WERI-Rb-1 (cell line): ENCODE measurements around the gene SIDT2.
"Not testable (repeated sequence)": the region's sequence is repeated elsewhere in the genome, so short reads cannot be mapped to it uniquely, and the experiment has no call there.

Source experiments
- DNase-seq: peaks from one replicate; pipeline ENCODE4 v3.0.0-alpha.2; 2020
- H3K27ac ChIP-seq: fragments of 250-450 bp; sonication (Bioruptor Pico); 2 replicates; pipeline ENCODE4 v1.5.1; 2020; ENCODE audit warnings: mild to moderate bottlenecking, moderate library complexity
- H3K27me3 ChIP-seq: fragments of 250-450 bp; sonication (Bioruptor Pico); 2 replicates; pipeline ENCODE4 v1.5.1; 2021; ENCODE audit warnings: mild to moderate bottlenecking, low read depth, moderate library complexity; ENCODE audit not compliant: insufficient read depth, severe bottlenecking
- H3K36me3 ChIP-seq: fragments of 250-450 bp; sonication (Bioruptor Pico); 2 replicates; pipeline ENCODE4 v1.5.1; 2020; ENCODE audit warnings: mild to moderate bottlenecking, moderate library complexity
- H3K4me3 ChIP-seq: 2 replicates; pipeline ENCODE4 v1.5.1; 2011; ENCODE audit warnings: low read depth, mild to moderate bottlenecking, control low read depth, low read length
- H3K9me3 ChIP-seq: fragments of 250-450 bp; sonication (Bioruptor Pico); 2 replicates; pipeline ENCODE4 v1.5.1; 2021; ENCODE audit warnings: mild to moderate bottlenecking, moderate library complexity; ENCODE audit not compliant: severe bottlenecking
- TF ChIP-seq, protein P1 (sequence below): IDR thresholded peaks from 2 replicates; pipeline ENCODE4 v1.5.1; 2011; ENCODE audit warnings: low read depth, mild to moderate bottlenecking, control low read depth, inconsistent platforms, low read length

The SIDT2 gene

DNA sequence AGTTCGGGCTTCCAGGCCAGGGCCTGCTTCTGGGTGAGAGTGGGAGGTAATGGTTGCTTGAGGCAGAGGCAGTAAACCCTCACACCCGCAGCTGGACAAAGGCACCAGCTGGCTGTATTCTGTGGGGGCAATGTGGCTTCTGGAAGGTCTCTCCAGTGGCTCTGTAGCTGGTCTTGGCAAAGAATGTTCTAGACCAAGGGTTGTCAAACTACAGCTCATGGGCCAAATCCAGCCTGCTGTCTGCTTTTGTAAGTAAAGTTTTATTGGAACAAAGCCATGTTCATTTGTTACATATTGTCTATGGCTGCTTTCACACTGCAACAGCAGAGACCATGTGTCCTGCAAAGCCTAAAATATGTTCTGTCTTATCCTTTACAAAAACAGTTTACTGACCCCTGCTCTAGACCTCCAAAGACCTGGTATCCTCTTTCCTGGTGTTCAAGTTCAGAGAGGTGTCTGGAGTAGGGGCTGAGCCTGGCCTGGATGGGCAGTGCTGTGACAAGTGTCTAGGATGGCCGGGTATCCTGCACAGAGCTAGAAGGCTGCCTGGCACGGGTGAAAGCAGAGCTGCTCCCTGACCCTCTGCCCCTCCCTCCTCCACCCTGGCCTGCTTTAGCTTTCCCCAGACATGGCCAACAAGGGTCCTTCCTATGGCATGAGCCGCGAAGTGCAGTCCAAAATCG lies 24.0 kb downstream of the SIDT2 start:
- no peak overlapping the region for H3K27ac ChIP-seq
- no peaks in the 10 kb centered on the region for H3K27me3 ChIP-seq
- TF ChIP-seq, protein P1, sequence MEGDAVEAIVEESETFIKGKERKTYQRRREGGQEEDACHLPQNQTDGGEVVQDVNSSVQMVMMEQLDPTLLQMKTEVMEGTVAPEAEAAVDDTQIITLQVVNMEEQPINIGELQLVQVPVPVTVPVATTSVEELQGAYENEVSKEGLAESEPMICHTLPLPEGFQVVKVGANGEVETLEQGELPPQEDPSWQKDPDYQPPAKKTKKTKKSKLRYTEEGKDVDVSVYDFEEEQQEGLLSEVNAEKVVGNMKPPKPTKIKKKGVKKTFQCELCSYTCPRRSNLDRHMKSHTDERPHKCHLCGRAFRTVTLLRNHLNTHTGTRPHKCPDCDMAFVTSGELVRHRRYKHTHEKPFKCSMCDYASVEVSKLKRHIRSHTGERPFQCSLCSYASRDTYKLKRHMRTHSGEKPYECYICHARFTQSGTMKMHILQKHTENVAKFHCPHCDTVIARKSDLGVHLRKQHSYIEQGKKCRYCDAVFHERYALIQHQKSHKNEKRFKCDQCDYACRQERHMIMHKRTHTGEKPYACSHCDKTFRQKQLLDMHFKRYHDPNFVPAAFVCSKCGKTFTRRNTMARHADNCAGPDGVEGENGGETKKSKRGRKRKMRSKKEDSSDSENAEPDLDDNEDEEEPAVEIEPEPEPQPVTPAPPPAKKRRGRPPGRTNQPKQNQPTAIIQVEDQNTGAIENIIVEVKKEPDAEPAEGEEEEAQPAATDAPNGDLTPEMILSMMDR = no peak
- H3K36me3 ChIP-seq = peaks cover 9% of the 10 kb centered on the region
- no peaks in the 10 kb centered on the region for H3K9me3 ChIP-seq
- no peak for DNase-seq
- no peak overlapping the region for H3K4me3 ChIP-seq

DNA sequence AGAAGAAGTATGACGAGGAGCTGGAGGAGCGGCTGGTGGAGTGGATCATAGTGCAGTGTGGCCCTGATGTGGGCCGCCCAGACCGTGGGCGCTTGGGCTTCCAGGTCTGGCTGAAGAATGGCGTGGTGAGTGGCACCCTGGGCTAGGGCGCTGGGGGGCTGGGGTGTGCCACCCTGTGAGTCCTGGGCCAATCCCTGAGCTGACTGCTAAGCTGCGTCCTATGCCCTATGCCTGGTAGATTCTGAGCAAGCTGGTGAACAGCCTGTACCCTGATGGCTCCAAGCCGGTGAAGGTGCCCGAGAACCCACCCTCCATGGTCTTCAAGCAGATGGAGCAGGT lies 24.5 kb downstream of the SIDT2 start:
- TF ChIP-seq, protein P1 = no peak
- H3K9me3 ChIP-seq = no peaks in the 10 kb centered on the region
- no peak overlapping the region for H3K27ac ChIP-seq
- H3K4me3 ChIP-seq = no peak overlapping the region
- H3K27me3 ChIP-seq = no peaks in the 10 kb centered on the region
- no peak for DNase-seq
- peaks cover 9% of the 10 kb centered on the region for H3K36me3 ChIP-seq

DNA sequence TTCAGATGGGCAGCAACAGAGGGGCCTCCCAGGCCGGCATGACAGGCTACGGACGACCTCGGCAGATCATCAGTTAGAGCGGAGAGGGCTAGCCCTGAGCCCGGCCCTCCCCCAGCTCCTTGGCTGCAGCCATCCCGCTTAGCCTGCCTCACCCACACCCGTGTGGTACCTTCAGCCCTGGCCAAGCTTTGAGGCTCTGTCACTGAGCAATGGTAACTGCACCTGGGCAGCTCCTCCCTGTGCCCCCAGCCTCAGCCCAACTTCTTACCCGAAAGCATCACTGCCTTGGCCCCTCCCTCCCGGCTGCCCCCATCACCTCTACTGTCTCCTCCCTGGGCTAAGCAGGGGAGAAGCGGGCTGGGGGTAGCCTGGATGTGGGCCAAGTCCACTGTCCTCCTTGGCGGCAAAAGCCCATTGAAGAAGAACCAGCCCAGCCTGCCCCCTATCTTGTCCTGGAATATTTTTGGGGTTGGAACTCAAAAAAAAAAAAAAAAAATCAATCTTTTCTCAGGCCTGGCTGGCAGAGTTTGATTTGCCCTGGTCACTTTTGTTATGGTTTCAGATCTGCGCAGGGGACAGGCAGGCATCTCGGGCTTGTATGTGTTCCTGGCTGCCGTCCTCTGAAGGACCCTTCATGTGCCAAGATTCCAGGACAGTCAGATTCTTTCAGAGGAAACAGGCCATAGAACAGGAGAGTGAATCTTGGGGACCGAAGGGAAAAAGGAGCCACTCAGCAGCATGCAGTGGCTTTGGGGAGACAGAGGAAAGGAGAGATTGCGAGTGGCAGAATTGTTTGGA lies 25.9 kb downstream of the SIDT2 start:
- Histone ChIP-seq H3K27ac (no peak overlapping the region), H3K4me3 (no peak overlapping the region), H3K27me3 (no peaks in the 10 kb centered on the region), H3K9me3 (no peaks in the 10 kb centered on the region), H3K36me3 (peaks cover 9% of the 10 kb centered on the region)
- no peak for DNase-seq
- TF ChIP-seq, protein P1 = no peak

DNA sequence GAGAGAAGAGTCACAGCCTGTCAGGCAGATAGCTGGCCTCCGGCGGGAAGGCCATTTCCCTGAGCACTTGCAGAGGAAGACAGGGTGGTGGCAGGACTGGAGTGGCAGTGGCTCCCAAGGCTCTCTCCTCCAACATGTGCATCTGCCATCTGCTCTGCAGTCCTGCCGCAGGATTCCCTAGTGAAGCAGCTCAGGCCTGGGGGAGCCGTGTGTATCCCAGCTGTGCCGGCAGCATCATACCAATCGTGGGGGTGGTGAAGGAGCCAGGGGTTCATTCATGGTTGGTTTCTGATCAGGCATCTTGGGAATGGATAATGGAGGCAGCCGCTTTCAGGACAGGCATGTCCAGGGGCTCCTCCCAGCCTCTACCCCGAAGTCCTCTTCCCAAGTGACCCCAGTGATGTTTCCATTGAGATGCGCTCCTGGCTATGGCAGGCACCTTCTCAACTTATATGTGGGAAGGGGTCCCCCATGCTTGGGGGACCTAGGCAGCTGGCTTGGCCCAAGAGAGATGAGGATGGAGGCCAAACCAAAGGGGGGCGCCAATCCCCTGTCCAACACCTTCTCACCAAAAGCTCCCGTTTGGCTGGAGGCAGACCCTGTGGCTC lies 26.8 kb downstream of the SIDT2 start:
- H3K27me3 ChIP-seq = no peaks in the 10 kb centered on the region
- H3K4me3 ChIP-seq = no peak overlapping the region
- DNase-seq = no peak
- no peaks in the 10 kb centered on the region for H3K9me3 ChIP-seq
- no peak overlapping the region for H3K27ac ChIP-seq
- TF ChIP-seq, protein P1 = no peak
- peaks cover 9% of the 10 kb centered on the region for H3K36me3 ChIP-seq

DNA sequence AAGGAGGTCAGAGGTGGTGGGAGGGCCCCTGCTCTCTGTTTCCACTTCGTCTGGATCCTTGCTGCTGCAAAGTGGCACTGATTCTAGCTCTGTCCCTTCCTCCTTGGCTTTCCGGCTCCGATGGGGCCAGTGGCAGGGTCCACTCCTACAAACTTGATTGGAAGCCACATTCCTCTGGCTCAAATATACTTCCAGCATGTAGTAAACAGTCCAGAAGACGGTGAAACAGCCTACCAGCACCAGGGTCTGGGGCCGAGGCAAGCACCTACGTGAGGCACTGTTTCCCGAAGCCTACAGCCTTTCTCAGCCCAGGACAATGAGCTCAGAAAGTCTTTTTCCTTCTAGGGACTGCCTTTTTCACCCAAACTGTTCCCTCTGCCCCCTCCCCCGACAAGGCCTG lies 27.6 kb downstream of the SIDT2 start:
- not testable (repeated sequence) for H3K27me3 ChIP-seq, H3K4me3 ChIP-seq, H3K9me3 ChIP-seq, H3K27ac ChIP-seq, DNase-seq, H3K36me3 ChIP-seq

DNA sequence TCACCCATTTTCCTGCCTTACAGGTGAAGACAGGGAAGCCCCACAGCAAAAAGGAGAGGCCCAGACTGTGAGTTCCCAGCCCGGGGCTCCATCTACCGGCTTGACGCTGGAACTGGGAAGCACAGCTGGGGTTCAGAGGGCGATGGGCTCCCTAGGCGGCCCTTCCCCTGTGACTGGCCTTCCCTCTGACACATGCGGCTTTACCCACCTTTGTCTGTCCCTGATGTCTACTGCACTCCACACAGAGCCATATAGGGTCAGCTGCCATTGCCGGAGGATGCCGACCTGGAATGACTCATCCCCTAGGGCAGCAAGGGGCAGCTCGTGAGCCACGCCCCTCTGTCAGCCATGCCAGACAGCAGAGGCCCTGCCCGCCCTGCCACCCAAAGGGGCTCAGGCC lies 28.3 kb downstream of the SIDT2 start:
- not testable (repeated sequence) for H3K27ac ChIP-seq, DNase-seq, H3K4me3 ChIP-seq, H3K9me3 ChIP-seq, H3K27me3 ChIP-seq
- peaks cover 12% of the 10 kb centered on the region for H3K36me3 ChIP-seq

DNA sequence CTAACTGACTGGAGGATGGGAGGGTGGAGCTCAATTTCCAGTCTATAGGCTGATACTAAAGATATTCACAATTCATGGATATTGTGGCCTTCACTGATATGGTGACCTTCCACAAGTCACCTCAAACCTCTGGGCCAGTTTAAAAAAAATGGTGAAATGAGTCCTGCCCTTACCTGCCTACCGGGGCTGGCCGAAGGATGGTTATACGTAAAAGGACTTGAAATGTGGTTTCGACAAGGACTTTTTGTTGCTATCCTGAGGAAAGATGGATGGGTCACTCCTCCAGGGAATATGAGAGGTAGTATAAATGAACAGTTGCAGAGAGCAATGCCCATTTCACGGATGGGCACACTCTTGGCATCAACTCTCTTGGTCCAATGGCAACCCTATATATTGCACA lies 28.9 kb downstream of the SIDT2 start:
- H3K27me3 ChIP-seq, H3K27ac ChIP-seq, H3K9me3 ChIP-seq, DNase-seq, H3K4me3 ChIP-seq: not testable (repeated sequence)
- peaks cover 12% of the 10 kb centered on the region for H3K36me3 ChIP-seq

DNA sequence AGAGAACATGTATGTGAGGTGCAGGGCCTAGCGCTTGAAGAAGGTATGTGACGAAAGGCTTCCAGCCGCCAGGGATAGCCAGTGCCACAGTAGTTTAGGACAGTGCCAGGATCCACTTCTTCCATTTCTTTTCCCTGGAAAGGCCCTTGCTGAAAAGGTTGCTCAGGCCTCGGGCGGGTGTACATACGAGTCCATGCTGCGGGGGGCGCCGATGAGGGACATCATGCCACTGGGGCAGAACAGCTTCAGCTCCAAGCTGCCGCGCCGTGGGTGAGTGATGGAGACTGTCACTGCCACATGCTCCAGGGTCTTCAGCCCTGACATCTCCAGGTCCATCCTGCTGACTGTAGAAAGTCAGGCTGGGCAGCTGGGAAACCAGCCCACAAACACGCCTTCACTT lies 30.2 kb downstream of the SIDT2 start:
- DNase-seq, H3K9me3 ChIP-seq, H3K27me3 ChIP-seq, H3K4me3 ChIP-seq, H3K27ac ChIP-seq: not testable (repeated sequence)
- peaks cover 12% of the 10 kb centered on the region for H3K36me3 ChIP-seq

DNA sequence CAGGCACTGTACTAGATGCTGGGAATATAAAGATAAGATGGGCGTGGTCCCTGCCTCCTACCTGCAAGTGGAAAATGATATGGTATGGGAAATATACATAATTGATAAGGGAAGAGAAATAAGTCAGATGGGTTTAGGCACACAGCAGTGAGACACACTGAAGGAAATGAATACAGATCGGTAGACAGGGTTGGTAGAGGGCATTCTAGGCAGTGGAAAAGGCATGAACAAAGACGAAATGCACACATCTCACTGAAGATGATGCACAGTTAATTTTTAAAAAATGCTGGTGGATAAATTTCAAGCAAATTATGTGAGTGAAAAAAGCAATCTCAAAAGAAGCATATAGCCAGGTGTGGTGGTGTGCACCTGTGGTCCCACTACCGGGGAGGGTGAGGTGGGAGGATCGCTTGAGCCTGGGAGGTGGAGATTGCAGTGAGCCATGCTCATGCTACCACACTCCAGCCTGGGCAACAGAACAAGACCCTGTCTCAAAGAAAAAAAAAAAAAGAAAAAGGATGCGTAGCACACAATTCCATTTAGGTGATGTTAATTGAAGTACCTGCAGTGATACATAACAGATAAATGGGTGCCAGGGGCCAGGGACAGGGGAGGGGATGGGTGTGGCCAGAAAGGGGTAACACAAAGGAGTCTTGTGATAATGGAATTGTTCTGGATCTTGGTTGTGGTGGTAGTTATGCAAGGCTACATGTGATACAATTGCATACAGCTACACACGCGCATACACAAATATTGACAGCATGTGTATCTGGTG lies 31.0 kb downstream of the SIDT2 start:
- H3K27me3 ChIP-seq, DNase-seq, H3K9me3 ChIP-seq, H3K4me3 ChIP-seq, H3K27ac ChIP-seq: not testable (repeated sequence)
- H3K36me3 ChIP-seq = peaks cover 17% of the 10 kb centered on the region
